Measurements from ENCODE around the gene ILK.

GRCh38 chr11:6633422-6634408 lies 30.1 kb downstream of the ILK start:
- TF ChIP-seq CTCF (IDR thresholded peaks at IDR 0.05) (no peak), POLR2A (IDR thresholded peaks at IDR 0.05) (no peak)

Measured in suprapubic skin (tissue), 3 donors.